Endothelial cell (in vitro differentiated cells): ENCODE measurements around the gene ADGRD2. TPM values are rescaled to one million over a fixed set of nuclear protein-coding genes. Genes with fewer than 3 reads are reported as not detected.

Source experiments
- DNase-seq: peaks from one replicate; pipeline ENCODE4 v3.0.0; 2021; ENCODE audit warnings: low spot score
- H3K27ac Mint-ChIP-seq: one replicate; pipeline ENCODE4 v1.8.0; 2021; ENCODE audit warnings: mixed read lengths, inconsistent platforms; ENCODE audit not compliant: unreplicated experiment
- H3K27me3 Mint-ChIP-seq: one replicate; pipeline ENCODE4 v1.8.0; 2021; ENCODE audit warnings: mild to moderate bottlenecking, moderate library complexity, mixed read lengths, inconsistent platforms; ENCODE audit not compliant: unreplicated experiment
- H3K36me3 Mint-ChIP-seq: one replicate; pipeline ENCODE4 v1.8.0; 2021; ENCODE audit warnings: mild to moderate bottlenecking, low read depth, mixed read lengths, inconsistent platforms; ENCODE audit not compliant: unreplicated experiment
- H3K4me1 Mint-ChIP-seq: one replicate; pipeline ENCODE4 v1.8.0; 2021; ENCODE audit warnings: mild to moderate bottlenecking, mixed read lengths, inconsistent platforms; ENCODE audit not compliant: unreplicated experiment
- H3K4me3 Mint-ChIP-seq: one replicate; pipeline ENCODE4 v1.8.0; 2021; ENCODE audit warnings: mild to moderate bottlenecking, mixed read lengths, inconsistent platforms; ENCODE audit not compliant: unreplicated experiment
- H3K9me3 Mint-ChIP-seq: one replicate; pipeline ENCODE4 v1.8.0; 2021; ENCODE audit warnings: mixed read lengths, inconsistent platforms; ENCODE audit not compliant: unreplicated experiment
- total RNA-seq: library from RNA; stranded (reverse); fragmentation: NEBNext Ultra II Directional; extraction: Animal tissue kit (Norgen Biotek cat#: 25700); gene quantifications from one replicate; pipeline ENCODE4 v1.2.1, GENCODE V29; 2021; ENCODE audit not compliant: unreplicated experiment
- TF ChIP-seq, protein P1 (sequence below): fragments of 200-600 bp; sonication (generic); IDR thresholded peaks from one replicate; pipeline ENCODE4 v1.5.0; 2021; ENCODE audit warnings: antibody characterized with exemption; ENCODE audit not compliant: unreplicated experiment

The ADGRD2 gene
- total RNA-seq, 1 donor from 2014 or later, result not detected

- no peak for DNase-seq
- H3K4me1 Mint-ChIP-seq, result peaks cover 7% of the 10 kb centered on the region
- no peak overlapping the region for H3K27ac Mint-ChIP-seq
- H3K27me3 Mint-ChIP-seq, result no peaks in the 10 kb centered on the region
- H3K4me3 Mint-ChIP-seq, result no peak overlapping the region
- H3K9me3 Mint-ChIP-seq, result no peaks in the 10 kb centered on the region
- TF ChIP-seq, protein P1, sequence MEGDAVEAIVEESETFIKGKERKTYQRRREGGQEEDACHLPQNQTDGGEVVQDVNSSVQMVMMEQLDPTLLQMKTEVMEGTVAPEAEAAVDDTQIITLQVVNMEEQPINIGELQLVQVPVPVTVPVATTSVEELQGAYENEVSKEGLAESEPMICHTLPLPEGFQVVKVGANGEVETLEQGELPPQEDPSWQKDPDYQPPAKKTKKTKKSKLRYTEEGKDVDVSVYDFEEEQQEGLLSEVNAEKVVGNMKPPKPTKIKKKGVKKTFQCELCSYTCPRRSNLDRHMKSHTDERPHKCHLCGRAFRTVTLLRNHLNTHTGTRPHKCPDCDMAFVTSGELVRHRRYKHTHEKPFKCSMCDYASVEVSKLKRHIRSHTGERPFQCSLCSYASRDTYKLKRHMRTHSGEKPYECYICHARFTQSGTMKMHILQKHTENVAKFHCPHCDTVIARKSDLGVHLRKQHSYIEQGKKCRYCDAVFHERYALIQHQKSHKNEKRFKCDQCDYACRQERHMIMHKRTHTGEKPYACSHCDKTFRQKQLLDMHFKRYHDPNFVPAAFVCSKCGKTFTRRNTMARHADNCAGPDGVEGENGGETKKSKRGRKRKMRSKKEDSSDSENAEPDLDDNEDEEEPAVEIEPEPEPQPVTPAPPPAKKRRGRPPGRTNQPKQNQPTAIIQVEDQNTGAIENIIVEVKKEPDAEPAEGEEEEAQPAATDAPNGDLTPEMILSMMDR, result no peak
- H3K36me3 Mint-ChIP-seq, result no peaks in the 10 kb centered on the region
These were observed 23.9 kb upstream of the ADGRD2 start for GRCh38 chr9:124426361-124426760.

DNA sequence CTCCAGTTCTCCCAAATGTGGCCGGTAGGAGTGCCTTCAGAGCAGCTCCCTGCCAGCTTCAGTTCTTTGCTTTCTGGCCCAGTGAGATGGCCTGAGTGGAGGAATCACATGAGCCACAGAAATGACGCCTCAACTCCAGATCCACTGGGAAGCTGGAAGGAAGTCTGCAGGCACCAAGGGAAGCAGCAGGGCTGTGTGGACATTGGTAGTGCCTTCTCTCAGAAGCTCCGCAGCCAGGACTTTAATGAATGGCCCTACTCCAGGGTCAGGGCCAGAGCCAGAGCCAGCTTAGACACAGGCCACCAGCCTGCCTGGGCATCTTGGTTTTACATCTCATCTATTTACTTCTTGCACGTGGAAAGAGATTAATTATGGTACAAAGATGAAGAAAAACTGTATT, 23.0 kb upstream of the ADGRD2 start:
- Mint-ChIP-seq H3K4me1 (peaks cover 7% of the 10 kb centered on the region), H3K36me3 (no peaks in the 10 kb centered on the region), H3K27ac (no peak overlapping the region), H3K9me3 (no peaks in the 10 kb centered on the region), H3K27me3 (no peaks in the 10 kb centered on the region), H3K4me3 (no peak overlapping the region)
- TF ChIP-seq, protein P1, result no peak
- DNase-seq, result no peak

- Mint-ChIP-seq H3K27me3 (no peaks in the 10 kb centered on the region), H3K4me3 (no peak overlapping the region), H3K36me3 (no peaks in the 10 kb centered on the region), H3K9me3 (no peaks in the 10 kb centered on the region), H3K4me1 (no peaks in the 10 kb centered on the region), H3K27ac (no peak overlapping the region)
- TF ChIP-seq, protein P1, result no peak
- no peak for DNase-seq
These were observed 21.3 kb upstream of the ADGRD2 start for GRCh38 chr9:124428751-124429529.

DNA sequence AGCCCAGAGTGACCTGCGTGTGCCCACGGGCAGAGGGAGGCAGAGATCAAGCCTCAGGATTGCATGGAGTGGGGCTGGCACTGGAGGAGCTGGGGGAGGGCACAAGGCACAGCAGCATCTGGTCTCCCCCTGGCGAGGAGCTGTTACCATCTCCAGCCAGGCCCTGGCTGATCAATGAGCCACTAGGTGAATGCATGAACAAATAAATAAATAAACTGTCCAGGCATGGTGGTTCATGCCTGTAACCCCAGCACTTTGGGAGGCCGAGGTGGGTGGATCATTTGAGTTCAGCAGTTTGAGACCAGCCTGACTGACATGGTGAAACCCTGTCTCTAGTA, 20.8 kb upstream of the ADGRD2 start:
- peaks cover 2% of the 10 kb centered on the region for H3K27me3 Mint-ChIP-seq
- no peaks in the 10 kb centered on the region for H3K36me3 Mint-ChIP-seq
- H3K4me3 Mint-ChIP-seq, result no peak overlapping the region
- H3K9me3 Mint-ChIP-seq, result no peaks in the 10 kb centered on the region
- no peak overlapping the region for H3K27ac Mint-ChIP-seq
- no peak for DNase-seq
- TF ChIP-seq, protein P1, result no peak
- no peaks in the 10 kb centered on the region for H3K4me1 Mint-ChIP-seq

GRCh38 chr9:124436320-124436719, 13.9 kb upstream of the ADGRD2 start:
- H3K27me3 Mint-ChIP-seq, result peaks cover 10% of the 10 kb centered on the region
- peaks cover 4% of the 10 kb centered on the region for H3K36me3 Mint-ChIP-seq
- TF ChIP-seq, protein P1, result no peak

More at GRCh38 chr9:124436320-124436719, 13.9 kb upstream of the ADGRD2 start:
- Mint-ChIP-seq H3K4me1 (no peaks in the 10 kb centered on the region), H3K4me3 (no peak overlapping the region), H3K27ac (no peak overlapping the region), H3K9me3 (no peaks in the 10 kb centered on the region)
- DNase-seq, result no peak
